GM21786 (cell line): ENCODE data around the gene FANCE.

Experiments
- ATAC-seq: cut with Tn5 transposase; IDR thresholded peaks from one replicate; pipeline ENCODE4 v1.9.1; 2021; ENCODE audit not compliant: unreplicated experiment

FANCE gene, protein sequence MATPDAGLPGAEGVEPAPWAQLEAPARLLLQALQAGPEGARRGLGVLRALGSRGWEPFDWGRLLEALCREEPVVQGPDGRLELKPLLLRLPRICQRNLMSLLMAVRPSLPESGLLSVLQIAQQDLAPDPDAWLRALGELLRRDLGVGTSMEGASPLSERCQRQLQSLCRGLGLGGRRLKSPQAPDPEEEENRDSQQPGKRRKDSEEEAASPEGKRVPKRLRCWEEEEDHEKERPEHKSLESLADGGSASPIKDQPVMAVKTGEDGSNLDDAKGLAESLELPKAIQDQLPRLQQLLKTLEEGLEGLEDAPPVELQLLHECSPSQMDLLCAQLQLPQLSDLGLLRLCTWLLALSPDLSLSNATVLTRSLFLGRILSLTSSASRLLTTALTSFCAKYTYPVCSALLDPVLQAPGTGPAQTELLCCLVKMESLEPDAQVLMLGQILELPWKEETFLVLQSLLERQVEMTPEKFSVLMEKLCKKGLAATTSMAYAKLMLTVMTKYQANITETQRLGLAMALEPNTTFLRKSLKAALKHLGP

DNA sequence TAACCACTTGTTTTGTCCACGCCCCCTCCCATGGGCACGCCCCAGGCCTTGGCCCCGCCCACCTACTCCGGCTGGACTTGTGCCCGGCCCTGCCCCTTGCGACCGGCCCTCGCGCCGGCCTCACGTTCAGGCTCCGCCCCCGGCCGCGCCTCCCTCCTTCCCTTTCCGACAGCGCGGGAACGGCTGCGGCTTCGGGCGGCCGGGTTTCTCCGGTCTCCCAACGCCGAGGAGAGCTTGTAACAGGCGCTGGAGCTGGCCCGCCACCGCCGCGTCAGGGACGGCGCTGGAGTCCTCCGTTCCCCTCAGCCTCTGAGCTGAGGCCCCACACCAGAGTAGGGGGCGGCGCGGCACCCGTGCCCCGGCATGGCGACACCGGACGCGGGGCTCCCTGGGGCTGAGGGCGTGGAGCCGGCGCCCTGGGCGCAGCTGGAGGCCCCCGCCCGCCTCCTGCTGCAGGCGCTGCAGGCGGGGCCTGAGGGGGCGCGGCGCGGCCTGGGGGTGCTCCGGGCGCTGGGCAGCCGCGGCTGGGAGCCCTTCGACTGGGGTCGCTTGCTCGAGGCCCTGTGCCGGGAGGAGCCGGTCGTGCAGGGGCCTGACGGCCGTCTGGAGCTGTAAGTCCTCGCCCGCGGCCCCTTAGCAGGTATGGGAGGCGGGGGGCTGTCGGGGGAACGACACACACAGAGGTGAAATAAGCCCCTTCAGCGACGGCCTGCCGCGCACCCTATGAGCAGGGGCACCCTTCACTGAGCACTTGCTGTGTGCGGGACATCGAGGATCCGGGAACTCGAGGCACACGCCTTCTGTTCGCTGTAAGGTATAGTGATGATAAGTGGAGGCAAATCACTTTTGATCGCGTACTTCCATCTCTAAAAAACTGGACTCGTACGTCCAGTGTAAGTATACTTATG lies at the start of gene FANCE:
FANCE (plus strand) TSS at position 156 of the 908 bp plus-strand sequence; CDS start at position 364, 208 bp downstream.
- peak; percentile 76 for ATAC-seq

DNA sequence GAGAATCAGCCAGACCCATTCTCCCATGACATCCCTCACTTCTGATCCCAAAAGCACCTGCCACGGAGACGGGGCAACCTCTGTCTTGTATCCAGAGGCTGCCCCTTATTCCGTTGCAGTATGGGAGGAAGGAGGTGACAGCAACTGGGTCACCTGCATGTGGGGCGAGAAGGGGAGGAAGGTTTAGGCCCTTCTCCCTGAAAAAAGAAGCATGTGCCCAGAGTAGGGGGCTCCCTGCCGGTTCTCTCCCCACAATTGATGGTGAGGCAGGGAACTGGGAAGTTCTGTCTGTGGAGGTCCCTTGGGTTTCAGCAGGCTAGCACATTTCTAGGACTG lies 49.3 kb upstream of the FANCE start:
- no peak for ATAC-seq

DNA sequence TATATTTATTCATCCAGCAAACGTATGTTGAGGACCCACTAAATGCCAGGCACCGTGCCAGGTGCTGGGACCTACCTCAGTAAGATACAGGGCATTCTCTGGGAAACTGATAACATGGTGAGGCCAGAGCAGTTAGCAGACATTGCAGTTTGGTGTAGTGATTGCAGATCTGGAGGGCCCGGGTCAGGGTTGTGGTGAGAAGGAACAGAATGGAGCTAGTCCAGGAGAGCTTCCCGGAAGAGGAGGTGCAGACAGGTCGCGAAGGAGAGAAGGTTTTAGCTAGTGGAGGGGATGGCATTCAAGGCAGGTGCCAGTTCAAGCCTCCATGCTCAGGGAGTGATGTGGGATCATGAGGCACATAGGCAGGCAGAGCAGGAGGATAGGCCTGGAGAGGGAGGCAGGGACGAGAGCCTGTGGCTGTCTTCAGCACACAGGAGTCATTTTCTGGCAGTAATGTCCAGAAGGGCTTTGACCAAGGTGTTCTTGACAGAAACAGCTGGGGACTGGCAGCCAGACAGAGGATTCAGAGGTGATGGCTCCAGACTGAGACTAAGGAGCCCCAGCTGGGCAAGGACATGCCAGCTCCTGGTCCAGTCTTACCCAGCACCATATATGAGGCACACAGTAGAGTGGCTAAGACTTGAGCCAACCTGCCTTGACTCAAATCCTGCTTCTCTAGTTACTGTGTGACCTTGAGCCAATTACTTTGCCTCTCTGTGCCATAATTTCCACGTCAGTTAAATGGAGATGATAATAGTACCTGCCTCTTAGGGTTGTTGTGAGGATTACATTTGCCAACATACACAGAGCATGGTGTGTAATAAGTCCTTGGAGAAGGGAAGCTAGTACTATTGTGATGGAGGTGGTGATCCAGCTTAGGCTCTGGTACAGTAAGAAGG lies 48.3 kb upstream of the FANCE start:
- ATAC-seq: no peak

GRCh38 chr6:35406711-35407485 lies 45.2 kb upstream of the FANCE start:
- no peak for ATAC-seq

DNA sequence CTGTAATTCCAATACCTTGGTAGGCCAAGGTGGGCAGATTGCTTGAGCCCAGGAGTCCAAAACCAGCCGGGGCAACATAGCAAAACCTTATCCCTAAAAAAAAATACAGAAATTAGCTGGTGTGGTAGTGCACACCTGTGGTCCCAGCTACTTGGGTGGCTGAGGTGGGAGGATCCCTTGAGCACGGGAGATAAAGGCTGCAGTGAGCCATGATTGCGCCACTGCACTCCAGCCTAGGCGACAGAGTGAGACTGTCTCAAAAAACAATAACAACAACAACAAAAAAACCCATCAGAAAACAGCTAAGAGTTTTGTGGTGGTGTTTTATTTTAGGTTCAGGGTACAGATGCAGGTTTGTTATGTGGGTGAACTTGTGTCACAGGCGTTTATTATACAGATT lies 42.9 kb upstream of the FANCE start:
- no peak for ATAC-seq

DNA sequence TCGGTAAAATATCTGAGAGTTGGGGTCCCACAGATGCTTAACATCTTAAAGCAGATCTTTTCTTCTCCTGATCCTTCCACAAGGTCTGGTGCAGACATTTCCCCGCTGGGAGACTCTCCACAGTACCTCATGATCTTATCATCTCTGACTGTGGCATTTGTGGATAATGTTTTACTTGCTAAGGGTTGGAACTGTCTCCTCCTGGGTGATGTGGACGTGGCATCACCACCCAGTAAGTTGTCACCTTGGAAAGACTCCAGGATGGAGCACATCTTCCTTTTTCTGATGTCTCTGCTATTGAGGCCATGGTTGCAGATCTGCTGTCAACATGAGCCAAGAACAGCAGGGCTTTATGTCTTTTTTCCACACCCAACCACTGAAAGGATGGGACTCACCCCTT lies 42.0 kb upstream of the FANCE start:
- no peak for ATAC-seq

- ATAC-seq: no peak
Observed at GRCh38 chr6:35411066-35411465, 41.1 kb upstream of the FANCE start.

- ATAC-seq: no peak
Observed at GRCh38 chr6:35412102-35412501, 40.0 kb upstream of the FANCE start.

DNA sequence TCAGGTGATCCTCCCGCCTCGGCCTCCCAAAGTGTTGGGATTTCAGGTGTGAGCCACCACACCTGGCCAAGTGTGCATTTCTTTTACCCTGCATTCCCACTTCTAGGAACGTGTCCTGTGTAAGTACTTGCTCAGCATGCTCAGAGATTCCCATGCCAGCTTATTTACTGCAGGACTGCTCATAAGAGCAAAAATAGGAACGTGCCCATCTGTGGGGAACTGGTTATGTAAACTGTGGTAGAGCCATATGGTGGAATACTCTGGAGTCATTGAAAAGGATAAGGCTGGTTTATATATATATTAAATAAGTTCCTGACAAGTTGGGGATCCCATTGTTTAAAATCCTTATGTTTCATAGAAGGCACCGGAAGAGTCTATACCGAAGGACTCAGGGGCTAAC lies 38.2 kb upstream of the FANCE start:
- no peak for ATAC-seq

DNA sequence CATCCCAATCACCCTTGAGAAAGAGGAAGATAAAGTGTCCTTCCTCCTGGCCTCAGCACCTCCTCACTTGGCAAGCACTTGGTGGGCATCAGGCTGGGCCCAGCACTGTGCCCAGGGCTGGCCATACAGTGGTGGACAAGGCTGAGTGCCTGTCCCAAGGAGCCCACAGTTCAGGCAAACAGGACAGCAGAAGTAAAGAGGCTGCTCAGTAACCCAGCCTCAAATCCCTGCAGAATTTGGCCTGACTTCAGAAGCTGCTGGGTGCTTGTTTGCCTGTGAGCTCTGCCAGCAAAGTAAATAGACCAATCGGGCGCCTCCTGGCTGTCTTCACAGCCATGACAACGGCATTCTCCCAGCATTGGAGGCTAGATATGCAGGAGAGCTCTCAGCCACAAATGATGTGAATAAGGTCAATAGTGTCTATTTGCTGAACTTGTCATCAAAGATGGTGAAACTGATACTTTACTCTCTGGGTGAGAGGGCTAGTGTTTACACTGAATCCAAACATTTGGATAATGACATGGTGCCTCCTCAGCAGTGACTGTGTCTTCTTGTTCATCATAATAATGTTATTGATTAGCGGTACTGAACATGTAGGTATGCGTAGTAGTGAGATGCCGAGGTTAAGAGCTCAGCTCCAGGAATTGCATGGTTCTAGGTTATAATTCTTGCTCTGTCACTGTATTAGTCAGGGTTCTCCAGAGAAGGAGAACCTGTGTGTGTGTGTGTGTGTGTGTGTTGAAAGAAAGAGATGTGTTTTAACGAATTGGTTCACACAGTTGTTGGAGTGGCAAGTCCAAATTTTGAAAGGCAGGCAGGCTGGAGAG lies 36.9 kb upstream of the FANCE start:
- ATAC-seq: no peak

GRCh38 chr6:35417979-35418661 lies 34.0 kb upstream of the FANCE start:
- ATAC-seq: no peak

GRCh38 chr6:35419417-35419816 lies 32.7 kb upstream of the FANCE start:
- ATAC-seq: no peak

GRCh38 chr6:35419961-35420360 lies 32.2 kb upstream of the FANCE start:
- no peak for ATAC-seq

- ATAC-seq: no peak
Observed at GRCh38 chr6:35425284-35425683, 26.9 kb upstream of the FANCE start.

GRCh38 chr6:35426074-35426473 lies 26.1 kb upstream of the FANCE start:
- no peak for ATAC-seq

DNA sequence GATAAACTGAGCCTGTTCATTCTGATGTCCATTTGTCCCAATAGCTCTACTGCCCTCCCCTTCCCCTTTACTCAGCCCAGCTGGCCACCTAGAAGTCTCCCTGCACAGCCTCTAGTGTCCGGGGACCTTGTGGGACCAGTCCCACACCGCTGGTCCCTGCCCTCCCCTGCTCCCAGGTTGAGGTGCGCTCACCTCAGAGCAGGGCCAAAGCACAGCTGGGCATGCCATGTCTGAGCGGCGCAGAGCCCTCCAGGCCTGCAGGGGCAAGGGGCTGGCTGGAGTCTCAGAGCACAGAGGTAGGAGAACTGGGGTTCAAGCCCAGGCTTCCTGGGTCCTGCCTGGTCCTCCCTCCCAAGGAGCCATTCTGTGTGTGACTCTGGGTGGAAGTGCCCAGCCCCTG lies 24.7 kb upstream of the FANCE start:
- ATAC-seq: no peak

- no peak for ATAC-seq
Observed at GRCh38 chr6:35427851-35428321, 24.3 kb upstream of the FANCE start.

DNA sequence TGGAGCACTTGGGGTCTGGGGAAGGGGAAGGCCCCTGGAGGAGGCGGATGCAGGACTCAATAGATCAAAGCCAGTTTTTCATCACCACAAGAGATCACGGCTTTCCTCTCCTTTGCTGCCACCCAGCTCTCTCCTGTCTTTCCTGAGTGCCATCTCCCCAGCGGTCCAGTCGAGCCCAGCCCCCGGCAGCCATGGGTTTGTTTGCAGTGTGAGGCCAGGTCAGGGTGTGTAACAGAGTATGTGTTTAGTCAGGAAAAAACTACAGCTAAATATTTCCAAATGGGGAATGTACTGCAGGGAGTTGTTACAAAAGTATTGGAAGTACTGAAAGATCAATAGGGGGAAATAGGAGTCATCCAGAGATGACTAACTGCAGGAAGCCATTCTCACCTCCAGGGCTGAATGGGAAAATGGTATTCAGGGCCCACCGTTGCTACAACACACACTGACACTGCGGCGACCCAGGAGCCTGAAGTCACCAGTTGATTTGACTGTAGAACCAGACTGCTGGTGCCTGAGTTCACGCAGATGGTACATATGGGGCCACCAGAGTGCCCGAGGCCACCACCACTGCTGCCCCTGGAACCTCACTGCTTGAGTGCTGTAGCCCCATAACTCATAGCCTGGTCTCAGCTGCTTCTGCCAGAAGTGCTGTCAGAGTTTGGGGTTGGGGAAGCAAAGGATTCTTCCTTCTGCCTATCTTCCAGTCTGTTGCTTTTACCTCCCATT lies 23.6 kb upstream of the FANCE start:
- ATAC-seq: no peak
